Left lobe of liver (tissue), 1 donor: ENCODE data around the gene OR5AC2. TPM values are rescaled to one million over a fixed set of nuclear protein-coding genes. Genes with fewer than 3 reads are reported as not detected.

Source experiments
- total RNA-seq: library from RNA; stranded (reverse); gene quantifications from one replicate; pipeline ENCODE4 v1.2.1, GENCODE V29; 2021
- donor health status: DM: no; HTN: yes; CAD: no.

Gene OR5AC2
- total RNA-seq, 1 donor from 2014 or later: not detected

Other genes with a start within 250 kb of the OR5AC2 start
- gene RIOX2, start 114.7 kb upstream of the OR5AC2 start, total RNA-seq: 10.1 TPM
- gene GABRR3, start 51.9 kb upstream of the OR5AC2 start, total RNA-seq: not detected
- not detected for gene OR5H1, start 43.5 kb downstream of the OR5AC2 start, total RNA-seq
- not detected for gene OR5H14, start 60.3 kb downstream of the OR5AC2 start, total RNA-seq
- not detected for gene OR5H15, start 79.5 kb downstream of the OR5AC2 start, total RNA-seq
- not detected for gene OR5H6, start 177.1 kb downstream of the OR5AC2 start, total RNA-seq
- gene OR5H2, start 195.3 kb downstream of the OR5AC2 start, total RNA-seq: not detected